Sigmoid colon (tissue), 7 donors: ENCODE measurements around the gene AMD1. TPM values are rescaled to one million over a fixed set of nuclear protein-coding genes. Genes with fewer than 3 reads are reported as not detected.
"Not testable (repeated sequence)": the region's sequence is repeated elsewhere in the genome, so short reads cannot be mapped to it uniquely, and the experiment has no call there.

Source experiments
- DNase-seq: peaks from one replicate; pipeline ENCODE4 v3.0.0-alpha.2; 2019
- H3K27ac ChIP-seq, 4 donors: fragments of 200-600 bp; sonication (generic); one replicate each; pipeline ENCODE4 v1.5.1; 2016 to 2019; ENCODE audit warnings: mild to moderate bottlenecking in 1 of 4
- H3K27me3 ChIP-seq, 3 donors: fragments of 200-600 bp; sonication (generic); one replicate each; pipeline ENCODE4 v1.5.1; 2019; ENCODE audit warnings: mild to moderate bottlenecking in 1 of 3
- H3K36me3 ChIP-seq, 4 donors: fragments of 200-600 bp; sonication (generic); one replicate each; pipeline ENCODE4 v1.5.1; 2016 to 2019
- H3K4me1 ChIP-seq, 4 donors: fragments of 200-600 bp; sonication (generic); one replicate each; pipeline ENCODE4 v1.5.1; 2017 to 2019
- H3K4me3 ChIP-seq, 4 donors: fragments of 200-600 bp; sonication (generic); one replicate each; pipeline ENCODE4 v1.5.1; 2017 to 2019; ENCODE audit warnings: mild to moderate bottlenecking in 2 of 4, moderate library complexity in 1 of 4
- H3K9me3 ChIP-seq, 4 donors: fragments of 200-600 bp in 3 of 4; sonication (generic) in 3 of 4; one replicate each; pipeline versions ENCODE4 v1.5.1 to v1.6.1; 2013 to 2019
- CTCF ChIP-seq, 4 experiments: fragments of 450-650 bp in 3 of 4; fragments of 200-600 bp in 1 of 4; IDR thresholded peaks; one replicate each; pipeline ENCODE4 v1.5.1; 2016 to 2019; ENCODE audit warnings: antibody characterized with exemption in 4 of 4, mild to moderate bottlenecking in 3 of 4, moderate library complexity in 2 of 4
- EP300 ChIP-seq, 4 donors: sonication (generic); formaldehyde crosslinking; IDR thresholded peaks; one replicate each; pipeline ENCODE4 v1.6.1; 2017; ENCODE audit warnings: antibody characterized with exemption in 4 of 4
- POLR2A ChIP-seq, 2 donors: fragments of 450-650 bp; IDR thresholded peaks; one replicate each; pipeline ENCODE4 v1.6.1; 2016; ENCODE audit warnings: antibody characterized with exemption in 2 of 2, mild to moderate bottlenecking in 2 of 2, moderate library complexity in 2 of 2
- POLR2AphosphoS5 ChIP-seq, 4 donors: sonication (generic); formaldehyde crosslinking; IDR thresholded peaks; one replicate each; pipeline ENCODE4 v1.6.1; 2017; ENCODE audit warnings: antibody characterized with exemption in 4 of 4
- WGBS, 2 donors: extraction: QIAGEN DNeasy Blood & Tissue Kit; methylation state at CpG; one replicate each; pipeline ENCODE4 v1.1.7; 2013; 5-methylcytosine and 5-hydroxymethylcytosine counted together
- intact Hi-C: fragments of 100-400 bp; cut with DNase I; formaldehyde crosslinking; loops from one replicate; pipeline ENCODE4 v1.15.1; 2023
- polyA plus RNA-seq, 3 donors: library from polyadenylated mRNA; stranded (reverse); fragments of 200-250 nt; gene quantifications; one replicate each; pipeline ENCODE4 v1.2.3, GENCODE V29; 2013
- total RNA-seq, 4 donors: library from RNA; depleted of rRNA; stranded (reverse); fragments of >200 nt; gene quantifications; one replicate each; pipeline ENCODE4 v1.1.0, GENCODE V29; 2016
- donor health status: healthy with polysubstance abuse.
- donor health status: Bipolar disorder and iron deficiency.
- donor health status: healthy.

The AMD1 gene
- total and polyA plus RNA-seq, 7 donors: 44.6 to 74.2 (median 64.7) TPM

- Histone ChIP-seq H3K27ac (no peak overlapping the region), H3K4me3 (no peak overlapping the region), H3K36me3 (peaks cover 10 to 59% (median 24%) of the 10 kb centered on the region in 4 donors), H3K4me1 (no peaks in the 10 kb centered on the region), H3K9me3 (no peaks in the 10 kb centered on the region), H3K27me3 (no peaks in the 10 kb centered on the region)
- TF ChIP-seq POLR2AphosphoS5 (IDR thresholded peaks at IDR 0.05): no peak
- no peak for TF ChIP-seq POLR2A (IDR thresholded peaks at IDR 0.05)
- TF ChIP-seq EP300 (IDR thresholded peaks at IDR 0.05): no peak
- no peak for TF ChIP-seq CTCF (IDR thresholded peaks at IDR 0.05)
- intact Hi-C loops: no loop called here
- DNase-seq: no peak
- 92% methylated on average over 5 of the region's 5 CpGs for WGBS, 2 donors
Measured at GRCh38 chr6:110898111-110898510, 23.5 kb downstream of the AMD1 start.

DNA sequence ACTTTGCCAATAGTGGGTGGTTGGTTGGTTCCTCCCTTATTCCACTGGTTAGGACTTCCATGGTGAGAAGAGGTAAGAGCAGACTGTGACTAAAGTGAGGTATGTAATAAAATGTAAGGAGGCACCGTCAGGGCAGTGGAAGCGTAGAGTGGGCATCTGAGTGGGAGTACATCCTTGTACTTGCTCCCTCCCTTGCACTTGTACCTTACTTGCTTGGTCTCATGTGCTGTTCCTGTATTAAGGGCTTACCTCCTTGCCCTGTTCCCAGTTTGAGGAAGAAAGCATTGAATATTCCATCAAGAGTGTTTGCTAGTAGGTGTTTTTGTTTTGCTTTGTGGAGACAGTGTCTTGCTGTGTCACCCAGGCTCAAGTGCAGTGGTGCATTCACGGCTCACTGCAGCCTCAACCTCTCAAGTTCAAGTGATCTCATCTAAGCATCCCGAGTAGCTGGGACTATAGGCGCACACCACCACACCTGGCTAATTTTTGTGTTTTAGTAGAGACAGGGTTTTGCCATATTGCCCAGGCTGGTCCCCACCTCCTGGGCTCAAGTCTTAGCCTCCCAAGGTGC lies 25.5 kb downstream of the AMD1 start:
- peaks cover 0 to 7% (median 3%) of the 10 kb centered on the region in 4 donors for H3K9me3 ChIP-seq
- no peaks in the 10 kb centered on the region for H3K27me3 ChIP-seq
- peaks cover 0 to 40% (median 9%) of the 10 kb centered on the region in 4 donors for H3K36me3 ChIP-seq
- no peak for TF ChIP-seq POLR2AphosphoS5 (IDR thresholded peaks at IDR 0.05)
- TF ChIP-seq POLR2A (IDR thresholded peaks at IDR 0.05): no peak
- TF ChIP-seq EP300 (IDR thresholded peaks at IDR 0.05): no peak
- DNase-seq: no peak
- H3K4me1 ChIP-seq: no peaks in the 10 kb centered on the region
- 96 to 98% methylated on average over 5 of the region's 5 CpGs for WGBS, 2 donors
- H3K4me3 ChIP-seq: no peak overlapping the region
- H3K27ac ChIP-seq: no peak overlapping the region
- intact Hi-C loops: no loop called here

- H3K27ac ChIP-seq, H3K27me3 ChIP-seq, DNase-seq, intact Hi-C loops, H3K4me3 ChIP-seq, H3K9me3 ChIP-seq, H3K4me1 ChIP-seq: not testable (repeated sequence)
- 96 to 97% methylated on average over 8 of the region's 8 CpGs for WGBS, 2 donors
- H3K36me3 ChIP-seq: peaks cover 0 to 26% (median 6%) of the 10 kb centered on the region in 4 donors
Measured at GRCh38 chr6:110901601-110902000, 27.0 kb downstream of the AMD1 start.

DNA sequence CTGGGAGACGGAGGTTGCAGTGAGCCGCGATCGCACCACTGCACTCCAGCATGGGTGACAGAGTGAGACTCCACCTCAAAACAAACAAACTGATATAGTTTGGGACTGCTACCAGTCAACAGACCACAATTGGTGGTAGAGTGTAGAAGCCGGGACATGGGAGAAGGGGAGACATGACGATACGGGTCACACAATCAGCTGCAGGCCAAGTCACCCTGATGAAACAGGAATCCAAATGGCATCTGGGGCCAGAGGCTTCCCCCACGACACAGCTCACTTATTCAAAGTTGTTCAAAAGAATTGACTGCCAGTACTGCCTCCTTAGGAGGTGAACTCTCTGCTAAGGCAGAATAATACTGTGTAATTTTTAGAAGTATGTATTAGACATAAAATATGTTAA lies 27.5 kb downstream of the AMD1 start:
- Histone ChIP-seq H3K4me3 (no peak overlapping the region), H3K4me1 (no peaks in the 10 kb centered on the region), H3K36me3 (peaks cover 0 to 21% (median 1%) of the 10 kb centered on the region in 4 donors), H3K9me3 (peaks cover 0 to 7% (median 3%) of the 10 kb centered on the region in 4 donors), H3K27me3 (no peaks in the 10 kb centered on the region), H3K27ac (no peak overlapping the region)
- DNase-seq: no peak
- intact Hi-C loops: no loop called here
- no peak for TF ChIP-seq POLR2AphosphoS5 (IDR thresholded peaks at IDR 0.05)
- TF ChIP-seq POLR2A (IDR thresholded peaks at IDR 0.05): no peak
- TF ChIP-seq EP300 (IDR thresholded peaks at IDR 0.05): no peak
- no peak for TF ChIP-seq CTCF (IDR thresholded peaks at IDR 0.05)
- WGBS, 2 donors: 96 to 97% methylated on average over 8 of the region's 8 CpGs

GRCh38 chr6:110906273-110906672 lies 31.7 kb downstream of the AMD1 start:
- H3K9me3 ChIP-seq, DNase-seq, H3K27me3 ChIP-seq, H3K27ac ChIP-seq, H3K4me3 ChIP-seq, H3K4me1 ChIP-seq, intact Hi-C loops, H3K36me3 ChIP-seq: not testable (repeated sequence)
- WGBS, 2 donors: 100% methylated on average over 1 of the region's 2 CpGs

GRCh38 chr6:110930781-110931180 lies 56.2 kb downstream of the AMD1 start:
- Histone ChIP-seq H3K36me3 (no peaks in the 10 kb centered on the region), H3K27me3 (no peaks in the 10 kb centered on the region), H3K4me1 (no peaks in the 10 kb centered on the region), H3K4me3 (no peak overlapping the region), H3K9me3 (no peaks in the 10 kb centered on the region), H3K27ac (no peak overlapping the region)
- DNase-seq: no peak
- WGBS, 2 donors: 92 to 95% methylated on average over 3 of the region's 3 CpGs
- intact Hi-C loops: no loop called here
- TF ChIP-seq POLR2A (IDR thresholded peaks at IDR 0.05) (no peak), EP300 (IDR thresholded peaks at IDR 0.05) (no peak), POLR2AphosphoS5 (IDR thresholded peaks at IDR 0.05) (no peak), CTCF (IDR thresholded peaks at IDR 0.05) (no peak)
